Stimulated activated CD8-positive, alpha-beta memory T cell treated with anti-CD3 and anti-CD28 coated beads, Interleukin-4, amount 100 ng/mL, for 48 hours (primary cell): ENCODE measurements around the gene HOXB6.
A peak's percentile ranks its signal among the peaks of the same experiment; 100 is the strongest.

Source experiments
- DNase-seq: peaks from one replicate; pipeline ENCODE4 v3.0.0-alpha.2; 2020

Gene HOXB6

DNA sequence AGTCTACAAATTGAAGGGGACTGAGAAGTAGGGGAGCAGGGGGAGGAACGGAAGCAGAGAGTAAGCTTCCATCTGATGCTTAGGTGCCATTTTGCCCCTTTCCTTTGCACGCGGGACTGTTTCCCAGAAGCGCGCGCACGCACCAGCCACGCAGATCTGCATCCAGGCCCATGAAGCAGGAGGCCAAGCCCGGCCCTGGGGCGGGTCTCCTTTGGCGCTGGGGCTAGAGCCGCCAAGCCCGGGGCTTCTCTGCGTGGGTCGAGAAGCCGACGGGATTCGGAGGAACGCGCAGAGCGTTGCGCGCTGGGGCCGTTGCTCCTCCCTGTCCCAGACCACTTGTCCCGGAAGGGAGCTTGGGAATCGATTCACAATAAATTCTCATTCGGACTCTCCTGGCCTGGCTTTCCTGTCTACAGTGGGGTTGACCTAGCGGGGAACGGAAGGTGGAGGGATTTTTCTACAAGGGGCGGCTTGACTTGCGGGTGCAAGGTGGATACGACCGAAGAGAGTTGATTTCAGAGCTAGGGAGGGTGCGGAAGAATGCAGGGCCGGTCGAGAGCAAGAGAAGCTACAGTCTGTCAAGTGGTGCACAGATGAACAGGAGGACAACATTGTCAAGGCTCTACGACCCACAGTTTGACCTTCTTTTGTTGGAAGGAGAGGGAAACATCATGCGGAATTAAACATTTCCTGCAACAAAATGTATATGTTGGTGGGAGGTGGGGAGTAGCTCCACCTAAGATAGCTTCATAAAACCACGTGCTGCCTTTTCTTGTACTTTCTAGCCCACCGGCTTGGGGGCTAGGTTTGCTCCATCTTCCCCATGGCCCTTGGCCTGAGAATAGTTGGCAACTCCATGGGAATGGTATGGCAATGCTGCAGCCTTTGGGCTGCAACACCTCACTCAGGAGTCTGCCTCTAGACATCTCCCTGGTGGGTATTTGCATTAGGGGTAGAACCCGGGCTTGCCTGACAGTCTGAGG, 16.9 kb upstream of the HOXB6 start:
- DNase-seq: no peak

DNA sequence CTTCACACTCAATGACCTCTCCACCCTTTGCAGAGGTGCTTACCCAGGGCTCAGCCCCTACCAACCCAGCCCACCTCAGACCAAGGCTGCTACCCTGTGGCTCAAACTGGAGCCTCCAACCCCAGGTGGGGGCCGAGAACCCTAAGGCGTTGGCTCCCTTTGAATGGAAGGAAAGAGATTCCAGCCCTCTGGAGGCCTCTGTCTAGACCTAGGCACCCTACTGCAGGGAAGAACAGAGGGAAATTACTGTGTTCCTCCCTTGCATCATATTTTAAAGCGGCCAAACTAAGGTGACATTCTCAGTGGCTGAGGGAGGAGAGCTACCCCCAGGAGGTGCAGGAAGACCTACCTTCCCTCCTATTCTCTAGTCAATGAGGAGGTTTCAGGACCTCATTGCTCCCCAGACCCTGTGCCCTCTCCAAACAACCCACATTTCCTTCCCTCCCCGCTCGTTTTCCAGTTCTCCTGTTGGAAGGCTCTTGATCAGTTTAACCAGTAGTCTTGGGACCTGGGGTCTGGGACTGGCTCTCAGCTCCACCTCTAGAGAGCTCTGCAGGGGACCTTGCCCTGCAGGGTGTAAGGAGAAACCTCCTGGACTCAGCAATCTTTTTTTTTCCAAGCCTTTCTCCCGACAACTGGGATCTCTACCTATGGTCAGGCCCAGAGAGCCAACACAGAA, 15.8 kb upstream of the HOXB6 start:
- DNase-seq: no peak

DNA sequence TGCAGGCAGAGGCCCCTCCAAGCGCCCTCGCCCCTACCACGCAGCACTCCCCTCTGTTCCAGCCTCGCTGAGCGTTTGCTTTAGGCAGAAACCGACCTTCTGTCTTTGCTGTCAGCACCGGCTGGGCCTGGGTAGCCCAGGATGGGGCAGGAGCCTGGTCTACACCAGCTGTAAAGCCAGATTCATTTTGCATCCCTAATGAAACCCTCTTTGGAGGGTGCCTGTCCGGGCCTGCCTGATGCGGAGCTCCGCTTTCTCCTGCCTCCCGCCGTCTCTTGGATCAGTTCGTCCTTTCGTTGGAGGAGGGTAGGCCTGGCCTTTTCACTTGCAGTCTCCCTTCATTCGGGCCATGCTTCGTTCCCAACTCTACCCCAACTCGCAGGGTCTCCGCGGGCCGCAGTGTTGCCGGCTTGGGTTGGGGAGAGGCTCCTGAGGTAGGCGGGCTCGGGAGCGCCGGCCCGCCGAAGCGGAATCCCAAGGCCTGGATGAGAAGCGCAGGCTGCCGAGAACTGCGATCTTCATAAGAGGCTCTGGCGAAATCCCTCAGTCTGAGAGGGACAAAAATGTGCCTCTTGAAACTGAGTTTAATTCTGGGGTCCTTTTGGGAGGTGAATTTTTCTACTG, 15.2 kb upstream of the HOXB6 start:
- DNase-seq: no peak

DNA sequence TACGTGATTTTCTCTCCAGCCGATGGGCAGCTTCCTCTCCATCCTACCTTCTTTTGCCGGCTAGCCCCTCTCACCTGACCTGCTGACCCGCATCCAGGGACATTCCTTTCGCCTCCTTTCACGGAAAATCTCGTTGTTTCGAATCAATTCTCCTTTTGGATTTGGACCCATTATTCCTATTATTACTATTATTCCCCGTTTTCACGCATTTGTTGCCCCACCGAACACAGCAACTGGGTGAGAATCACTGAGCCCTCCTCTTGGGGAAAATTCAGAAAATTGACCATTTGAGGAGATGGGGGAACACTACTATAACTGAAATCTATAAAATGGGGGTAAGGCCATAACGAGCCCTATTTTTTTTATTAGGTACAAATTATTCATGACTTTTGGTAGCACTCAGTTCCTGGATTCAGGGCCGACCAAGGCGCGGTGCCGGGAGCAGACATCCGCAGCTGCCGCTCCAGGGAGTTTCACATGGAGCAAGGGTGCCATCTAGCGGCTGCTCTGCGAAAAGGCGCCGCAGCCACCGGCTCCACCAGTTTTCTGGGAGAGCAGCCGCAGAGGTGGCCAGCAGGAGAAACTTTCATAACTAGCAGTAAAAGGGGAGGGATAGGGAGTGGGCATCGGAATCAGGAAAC, 13.6 kb upstream of the HOXB6 start:
- peak; percentile 92 for DNase-seq

DNA sequence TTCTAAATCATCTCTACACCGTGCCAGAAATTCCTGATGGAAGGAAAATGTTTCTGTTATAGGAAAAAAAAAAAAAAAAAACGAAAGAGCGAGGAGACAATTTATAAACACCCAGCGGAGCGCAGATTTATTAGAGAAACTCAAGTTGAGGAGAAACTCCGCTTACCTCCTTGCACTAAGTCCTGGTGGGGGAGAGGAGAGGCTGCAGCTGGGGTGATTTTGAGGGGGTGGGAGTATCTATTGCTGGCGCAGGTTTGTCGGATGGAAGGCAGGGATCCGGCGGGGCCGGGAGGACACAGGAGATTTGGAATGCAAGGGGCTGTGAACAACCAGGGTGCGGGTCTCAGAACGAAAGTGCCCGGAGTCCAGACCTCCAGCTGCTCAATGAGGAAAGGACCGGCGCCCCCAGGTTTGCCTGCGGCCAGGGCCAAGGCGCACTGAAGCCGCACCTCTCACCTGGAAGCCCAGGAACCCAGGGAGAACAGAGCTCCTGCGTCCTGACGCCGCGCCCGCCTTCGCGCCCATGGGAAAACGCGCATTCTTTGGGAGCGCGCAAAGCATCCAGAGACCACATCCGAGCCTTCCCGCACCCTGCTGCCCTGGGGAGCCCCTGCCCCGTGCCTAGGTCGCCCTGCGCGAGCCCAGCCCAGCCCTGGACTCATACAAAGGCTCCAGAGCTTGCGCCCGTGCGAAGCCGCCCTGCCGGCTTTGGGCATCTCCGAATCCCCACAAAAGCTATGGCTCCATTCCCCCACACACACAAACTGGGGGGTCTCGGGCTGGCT, 12.9 kb upstream of the HOXB6 start:
- DNase-seq: no peak

DNA sequence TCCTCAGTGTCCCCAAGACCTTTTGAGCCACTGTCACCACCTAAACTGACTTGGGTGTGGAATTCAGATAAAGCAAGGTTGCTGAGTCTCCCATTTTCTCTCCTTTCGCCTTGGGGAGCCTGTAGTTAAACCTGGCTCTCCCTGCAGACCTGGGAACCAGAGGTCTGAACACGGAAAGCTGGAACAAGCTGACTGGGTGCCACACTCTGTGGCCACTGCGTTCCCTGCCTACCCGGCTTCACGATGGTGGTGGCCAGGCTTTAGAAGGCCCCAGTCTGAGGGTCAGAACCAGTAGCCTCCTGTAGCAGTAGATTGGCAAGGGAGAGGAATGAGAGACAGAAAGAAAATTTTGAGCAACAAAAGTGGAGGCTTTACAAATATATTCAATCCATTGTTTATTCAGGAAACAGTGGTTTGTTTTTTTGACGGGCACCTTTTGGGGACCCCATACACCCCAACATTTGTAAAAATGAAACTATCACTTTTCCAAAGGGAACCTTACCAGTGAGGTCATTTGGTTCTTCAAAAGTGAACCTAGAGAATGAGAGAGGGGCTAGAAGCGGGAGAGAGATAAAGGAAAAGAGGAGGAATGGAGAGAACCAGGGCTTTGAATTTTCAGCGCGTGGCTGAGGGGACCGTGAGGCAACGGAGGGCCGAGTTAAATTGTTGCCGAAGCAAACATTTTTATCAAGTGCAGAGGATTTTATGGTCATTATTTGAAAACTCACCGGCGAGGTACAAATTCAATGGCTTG, 12.1 kb upstream of the HOXB6 start:
- no peak for DNase-seq

DNA sequence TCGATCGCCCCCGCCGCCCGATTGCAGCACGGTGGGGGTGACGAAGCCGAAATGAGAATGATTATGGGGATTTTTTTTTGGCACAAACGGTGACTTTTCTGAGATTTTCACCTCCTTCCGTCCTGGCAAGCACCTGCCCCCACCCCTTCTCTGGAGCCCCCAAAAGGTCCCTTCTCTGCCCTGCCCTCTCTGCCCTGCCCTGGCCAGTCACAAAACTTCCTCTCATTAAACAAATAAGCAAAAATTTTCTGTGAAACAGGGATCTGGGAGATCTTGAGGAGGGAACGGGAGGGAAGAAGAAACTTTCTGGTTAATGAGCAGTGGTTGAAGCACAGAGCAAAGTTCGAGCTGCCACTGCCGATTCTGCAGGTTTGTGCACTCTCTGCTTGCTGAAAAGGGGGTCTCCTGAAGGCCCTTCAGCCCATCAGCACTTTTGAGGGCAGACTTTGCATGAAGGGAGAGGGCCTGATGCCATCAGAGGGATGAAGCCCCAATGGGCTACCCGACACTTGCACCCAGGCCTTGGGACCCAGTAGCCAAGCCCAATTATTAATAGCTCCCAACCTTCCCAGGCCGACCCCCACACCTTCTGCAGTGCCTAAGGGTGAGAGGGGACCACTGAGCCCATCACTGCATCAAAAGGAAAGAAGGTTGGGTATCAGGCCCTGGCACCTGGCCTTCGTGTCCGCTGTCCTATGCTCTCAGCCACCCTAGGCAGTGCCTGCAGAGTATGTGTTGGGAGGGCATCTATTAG, 11.4 kb upstream of the HOXB6 start:
- DNase-seq: no peak

DNA sequence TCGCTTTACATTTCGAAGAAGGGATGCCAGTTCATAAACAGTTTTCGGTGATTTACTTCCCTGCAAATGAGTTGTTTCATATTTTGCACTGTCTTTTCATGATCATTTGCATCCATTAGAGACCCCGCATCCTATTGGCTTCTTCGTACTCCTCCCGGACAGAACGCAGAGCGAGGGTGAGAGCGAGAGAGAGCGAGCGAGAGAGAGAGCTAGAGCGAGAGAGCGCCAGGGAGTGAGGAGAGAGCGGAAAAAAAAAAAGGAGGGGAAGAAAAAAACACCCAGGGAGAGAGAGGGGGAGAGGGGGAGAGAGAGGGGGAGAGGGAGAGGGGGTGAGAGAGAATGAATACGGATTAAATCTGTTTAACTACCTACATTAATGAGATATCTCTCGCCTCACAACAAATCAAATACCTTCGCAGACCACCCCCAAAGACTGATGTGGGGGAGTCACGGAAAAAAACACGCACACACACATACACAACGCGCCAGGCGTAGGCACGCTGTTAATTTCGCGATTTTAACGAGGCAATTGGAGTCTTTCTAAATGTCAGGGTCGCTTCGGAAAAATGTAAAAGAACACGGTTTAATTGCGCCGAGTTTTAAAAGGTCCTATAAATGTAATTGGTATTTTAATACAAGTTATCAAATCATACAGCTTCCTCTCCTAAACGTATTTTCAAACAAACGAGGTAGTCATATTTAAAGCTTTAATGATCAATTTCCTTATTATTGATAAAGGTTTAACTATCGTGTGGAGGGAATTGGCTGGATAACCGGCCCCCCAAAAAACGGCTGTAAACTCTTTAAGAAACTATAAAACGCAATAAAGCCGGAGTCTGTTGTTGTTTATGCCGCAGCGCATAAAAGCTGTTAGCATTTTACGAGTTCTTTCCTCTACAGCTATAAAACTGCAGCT, 10.5 kb upstream of the HOXB6 start, which contains the start of gene HOXB8:
TSS of gene HOXB8 (minus strand) at position 246 of the 916 bp plus-strand sequence. CDS start 588 bp downstream, outside the sequence.
- no peak for DNase-seq

DNA sequence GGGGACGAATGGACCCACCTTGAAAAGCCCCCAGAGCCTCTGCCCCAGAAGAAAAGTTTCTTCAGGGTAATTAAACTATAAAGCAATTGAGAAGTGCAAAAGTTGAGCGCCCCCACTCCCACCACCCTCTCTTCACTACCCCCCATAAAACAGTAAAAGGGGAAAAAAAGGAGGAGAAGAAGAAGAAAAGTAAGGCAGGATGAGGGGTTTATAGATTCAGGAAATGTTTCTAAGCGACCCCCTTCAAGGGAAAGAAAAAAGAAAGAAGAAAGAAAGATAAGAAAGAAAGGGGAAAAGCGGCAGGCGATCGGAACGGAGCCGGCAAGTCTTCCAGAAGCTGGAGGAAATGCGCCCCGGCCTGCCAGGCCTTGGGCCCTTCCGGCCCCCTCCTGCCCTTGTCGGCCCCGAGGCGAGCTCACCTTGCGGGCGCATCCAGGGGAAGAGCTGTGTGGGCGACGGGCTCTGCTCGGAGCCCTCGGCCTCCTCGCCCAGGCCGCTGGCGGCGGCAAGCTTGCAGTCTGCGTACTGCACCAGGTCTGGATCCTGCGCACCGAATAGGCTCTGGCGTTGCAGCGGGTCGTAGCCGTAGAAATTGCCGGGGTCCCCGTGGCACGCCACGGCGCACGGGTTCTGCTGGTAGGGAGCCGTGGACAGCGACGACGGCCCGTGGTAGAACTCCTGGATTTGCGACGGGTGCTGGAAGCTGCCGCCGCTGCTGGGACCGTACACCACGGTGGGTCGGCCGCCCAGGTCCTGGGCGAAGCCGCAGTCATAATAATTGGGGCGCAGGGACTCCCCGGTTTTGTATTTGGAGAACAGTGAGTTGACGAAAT, 9.3 kb upstream of the HOXB6 start:
- peak; percentile 52 for DNase-seq

DNA sequence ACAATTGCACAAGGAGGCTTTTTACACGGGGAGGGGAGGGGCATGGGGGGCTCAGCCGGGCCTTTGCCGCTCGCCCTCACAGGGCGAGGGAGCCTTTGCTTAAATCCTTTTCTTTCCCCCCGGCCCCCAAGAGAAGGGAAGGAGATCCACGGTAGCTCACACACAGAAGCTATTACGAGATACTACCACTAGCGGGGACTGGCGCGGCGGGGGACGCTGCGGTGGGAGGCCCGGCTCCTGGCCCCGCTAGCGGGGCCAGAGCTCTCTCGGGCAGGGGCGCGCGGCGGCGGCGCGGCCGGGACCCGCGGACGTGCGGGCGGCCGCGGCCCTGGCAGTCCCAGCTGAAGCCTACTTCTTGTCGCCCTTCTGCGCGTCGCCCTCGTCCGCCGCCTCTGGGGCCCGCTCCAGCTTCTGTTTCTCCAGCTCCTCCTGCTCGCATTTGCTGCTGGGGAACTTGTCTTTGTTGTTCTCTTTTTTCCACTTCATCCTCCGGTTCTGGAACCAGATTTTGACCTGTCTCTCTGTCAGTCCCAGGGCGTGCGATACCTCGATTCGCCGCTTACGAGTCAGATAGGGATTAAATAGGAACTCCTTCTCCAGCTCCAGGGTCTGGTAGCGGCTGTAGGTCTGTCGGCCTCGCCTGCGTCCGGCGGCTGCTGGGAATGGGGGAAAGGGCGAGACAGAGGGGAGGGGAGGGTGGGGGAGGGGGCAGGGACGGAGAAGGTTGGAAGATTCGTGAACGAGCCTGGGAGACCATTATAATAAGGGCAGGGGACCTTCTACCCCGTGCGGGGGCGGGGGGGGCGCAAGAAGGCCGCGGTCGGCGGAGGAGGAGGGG, 8.3 kb upstream of the HOXB6 start:
- DNase-seq: peak; percentile 67

DNA sequence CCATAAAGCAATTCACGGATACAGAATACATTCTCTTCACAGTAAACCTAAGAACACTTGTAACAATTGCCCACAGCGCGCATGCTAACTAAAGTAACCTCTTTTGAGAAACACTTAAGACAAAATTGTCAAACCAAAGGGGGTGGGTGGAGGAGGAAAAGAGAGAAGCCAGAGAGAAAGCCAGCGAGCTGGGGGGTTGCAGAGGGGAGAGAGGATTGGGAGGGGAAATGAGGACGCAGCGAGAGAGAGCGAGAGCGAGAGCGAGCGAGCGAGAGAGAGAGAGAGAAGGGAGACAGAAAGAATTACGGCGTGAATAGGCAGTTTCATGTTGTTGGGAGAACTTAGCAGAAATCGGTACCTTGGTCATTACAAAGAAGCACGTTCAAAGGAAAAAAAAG, 7.7 kb upstream of the HOXB6 start:
- DNase-seq: no peak

DNA sequence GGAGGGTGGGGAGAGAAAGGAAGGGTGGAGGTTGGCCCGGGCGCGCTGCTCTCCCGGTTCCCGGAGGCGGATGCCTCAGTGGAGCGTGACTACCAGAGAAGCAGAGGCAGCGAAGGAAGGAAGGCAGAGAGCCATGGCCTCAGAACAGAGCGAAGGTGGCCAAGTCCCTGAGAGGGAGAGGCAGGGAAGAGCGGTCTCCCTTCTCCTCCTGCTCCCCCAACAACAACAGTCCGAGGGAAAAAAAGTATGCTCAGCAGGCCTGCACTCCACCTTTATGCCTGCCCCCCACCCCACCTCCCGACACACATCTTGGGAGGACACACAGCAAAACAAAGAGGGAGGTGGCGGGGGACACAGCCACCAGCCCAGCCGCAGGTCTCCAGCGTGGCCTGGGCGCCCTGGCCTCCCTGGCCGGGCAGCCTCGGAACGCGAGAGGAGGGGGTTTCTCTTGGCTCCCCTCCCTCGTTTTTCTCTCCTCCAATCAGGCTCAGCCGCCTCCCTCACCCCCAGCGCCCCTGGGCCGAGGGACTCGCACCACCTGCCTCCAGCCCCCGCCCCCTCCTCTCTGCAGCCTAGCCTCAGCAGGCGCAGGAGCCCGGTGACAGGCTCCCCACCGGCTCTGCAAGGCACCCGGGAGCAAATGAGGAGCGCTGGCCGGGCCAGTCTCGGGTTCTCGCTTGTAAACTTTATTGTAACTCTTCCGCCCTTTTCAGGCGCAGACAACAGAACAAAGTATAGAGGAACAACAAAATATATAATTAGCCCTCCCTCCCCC, 7.1 kb upstream of the HOXB6 start:
- no peak for DNase-seq

DNA sequence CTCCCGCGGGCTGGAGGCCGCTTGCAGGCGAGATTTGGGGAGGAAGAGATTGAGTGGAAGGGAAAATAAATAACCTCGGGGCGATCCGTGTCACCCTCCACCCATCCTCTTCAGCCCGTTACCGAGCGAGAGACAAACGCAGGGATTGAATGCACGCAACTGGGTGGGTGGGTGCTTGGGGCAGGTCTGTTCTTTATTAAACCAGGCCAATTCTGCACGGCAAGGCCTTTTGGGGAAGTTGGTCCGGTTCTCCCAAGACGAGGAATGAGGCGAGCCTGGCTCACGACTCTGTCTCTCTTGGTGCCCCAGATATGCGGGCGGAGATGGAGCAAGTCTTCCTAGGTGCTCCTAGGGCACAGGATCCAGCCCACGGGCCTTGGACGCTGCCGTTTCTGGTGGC, 6.4 kb upstream of the HOXB6 start:
- no peak for DNase-seq

DNA sequence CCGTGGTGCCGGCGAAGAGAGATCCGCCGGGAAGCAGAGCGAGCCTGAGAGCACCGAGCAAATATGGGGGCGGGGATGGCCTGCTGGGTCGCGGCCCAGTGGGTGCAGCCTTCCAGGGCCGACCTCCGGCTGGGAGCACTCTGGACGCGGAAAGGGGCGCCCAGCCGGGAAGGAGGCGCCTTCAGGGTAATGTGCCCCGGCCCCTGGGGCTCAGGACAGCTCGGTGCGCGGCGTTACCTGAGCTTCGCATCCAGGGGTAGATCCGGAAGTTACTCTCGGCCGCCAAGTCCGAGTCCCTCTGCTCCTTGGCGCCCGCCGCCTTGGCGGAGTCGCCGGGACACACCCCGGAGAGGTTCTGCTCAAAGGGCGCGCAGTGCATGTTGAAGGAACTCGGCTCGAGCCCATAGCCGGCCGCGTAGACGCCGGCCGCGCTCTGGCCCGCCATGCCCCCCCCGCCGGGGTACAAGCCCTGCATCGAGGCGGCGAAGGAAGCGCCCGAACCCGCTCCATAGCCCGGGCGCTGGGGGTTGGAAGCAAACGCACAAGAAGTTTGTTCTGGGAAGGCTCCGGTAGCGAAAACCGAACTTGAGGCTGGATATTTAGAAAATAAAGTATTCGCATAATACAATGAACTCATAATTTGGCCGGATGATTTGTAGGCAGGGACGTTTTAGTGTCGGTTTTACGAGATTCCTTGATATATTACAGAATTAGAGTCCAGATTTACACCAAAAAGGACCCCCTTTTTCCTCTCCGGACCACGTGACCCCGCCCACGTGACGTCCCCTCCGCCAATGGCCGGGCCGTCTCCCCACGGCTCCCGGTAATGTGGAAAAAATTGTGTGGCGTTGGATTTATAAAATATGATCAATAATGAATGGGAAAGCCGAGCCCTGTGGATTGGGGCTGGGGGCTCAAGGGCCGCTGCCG, 5.8 kb upstream of the HOXB6 start, which contains the start of gene HOXB7:
TSS of gene HOXB7 (minus strand) at position 736 of the 930 bp plus-strand sequence. CDS start at position 637, 99 bp downstream.
- DNase-seq: peak; percentile 87

DNA sequence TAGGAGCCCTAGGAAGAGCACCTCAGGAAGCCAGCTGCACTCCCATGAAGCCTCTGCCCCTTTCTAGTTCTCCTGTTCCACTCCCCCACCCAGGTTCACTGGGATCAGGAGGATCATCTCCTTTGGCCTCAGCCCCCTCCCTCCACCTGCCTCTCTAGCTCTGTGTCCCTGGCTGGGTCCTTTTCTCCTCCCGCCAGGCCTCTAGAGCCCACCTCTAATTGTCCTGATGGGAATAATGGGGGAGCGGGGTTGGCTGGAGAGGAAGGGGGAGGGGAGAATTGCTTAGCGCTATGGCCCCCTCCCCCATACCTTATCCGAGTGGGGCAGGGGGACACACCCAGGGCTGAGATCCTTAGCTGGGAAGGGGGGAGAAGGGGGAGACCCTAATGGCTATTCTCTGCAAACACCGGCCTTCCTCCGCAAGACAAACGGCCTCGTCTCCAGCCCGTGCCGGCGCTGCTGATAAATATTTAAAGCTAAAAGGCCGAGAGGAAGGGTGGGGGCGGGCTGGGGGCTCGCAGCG, 5.0 kb upstream of the HOXB6 start:
- no peak for DNase-seq
